ENCODE data around the gene GBE1. TPM values are rescaled to one million over a fixed set of nuclear protein-coding genes. Genes with fewer than 3 reads are reported as not detected.

The GBE1 gene
- total RNA-seq, 1 donor from 2014 or later: 39.2 TPM

DNA sequence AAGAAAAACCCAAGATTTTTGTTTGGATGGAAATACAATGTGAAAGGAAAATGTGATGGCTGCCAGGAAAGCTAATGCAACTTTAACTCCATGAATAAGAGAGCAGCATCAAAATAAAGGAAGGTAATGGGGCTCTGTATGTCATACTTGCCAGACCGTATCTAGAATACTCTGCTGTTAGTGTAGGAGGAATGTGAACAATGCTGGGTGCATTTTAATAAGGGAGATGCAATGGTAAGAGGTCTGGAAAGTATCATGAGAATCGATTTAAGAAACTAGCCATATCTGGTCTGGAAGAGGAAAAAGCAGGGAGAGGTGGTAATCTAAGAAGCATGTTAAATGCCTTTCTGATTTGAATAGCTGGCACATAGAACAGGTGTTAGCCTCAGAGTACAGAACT, 239.6 kb downstream of the GBE1 start:
- no peak overlapping the region for H3K4me3 Mint-ChIP-seq (ENCODE audit: unreplicated experiment)
- H3K27ac Mint-ChIP-seq (ENCODE audit: unreplicated experiment): no peak overlapping the region
- no peaks in the 10 kb centered on the region for H3K4me1 Mint-ChIP-seq (ENCODE audit: unreplicated experiment)
- peaks cover 7% of the 10 kb centered on the region for H3K9me3 Mint-ChIP-seq (ENCODE audit: unreplicated experiment)
- peaks cover 12% of the 10 kb centered on the region for H3K36me3 Mint-ChIP-seq (ENCODE audit: unreplicated experiment)
- TF ChIP-seq CTCF (IDR thresholded peaks at IDR 0.05): no peak
- no peaks in the 10 kb centered on the region for H3K27me3 Mint-ChIP-seq (ENCODE audit: unreplicated experiment)
- no peak for DNase-seq (ENCODE audit: extremely low spot score, unreplicated experiment)

- H3K9me3 Mint-ChIP-seq (ENCODE audit: unreplicated experiment): no peaks in the 10 kb centered on the region
- no peak for DNase-seq (ENCODE audit: extremely low spot score, unreplicated experiment)
- TF ChIP-seq CTCF (IDR thresholded peaks at IDR 0.05): no peak
- H3K4me3 Mint-ChIP-seq (ENCODE audit: unreplicated experiment): no peak overlapping the region
- no peaks in the 10 kb centered on the region for H3K4me1 Mint-ChIP-seq (ENCODE audit: unreplicated experiment)
- H3K27ac Mint-ChIP-seq (ENCODE audit: unreplicated experiment): no peak overlapping the region
- H3K36me3 Mint-ChIP-seq (ENCODE audit: unreplicated experiment): peaks cover 4% of the 10 kb centered on the region
- H3K27me3 Mint-ChIP-seq (ENCODE audit: unreplicated experiment): no peaks in the 10 kb centered on the region
These were observed 242.5 kb downstream of the GBE1 start for GRCh38 chr3:81518945-81519344.

DNA sequence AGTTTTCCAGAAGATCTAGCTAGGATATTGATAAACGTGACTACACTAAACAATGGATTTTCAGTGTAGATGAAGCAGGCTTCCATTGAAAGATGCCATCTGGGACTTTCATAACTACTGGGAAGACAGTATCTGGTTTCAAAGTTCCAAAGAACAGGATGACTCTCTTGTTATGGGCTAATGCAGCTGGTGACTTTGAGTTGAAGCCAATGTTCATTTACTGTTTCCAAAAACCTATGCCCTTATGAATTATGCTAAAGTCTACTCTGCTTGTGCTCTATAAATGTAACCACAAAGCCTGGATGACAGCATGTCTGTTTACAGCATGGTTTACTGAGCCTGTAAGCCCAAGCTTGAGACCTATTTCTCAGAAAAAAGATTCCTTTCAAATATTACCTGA, 245.4 kb downstream of the GBE1 start:
- H3K4me3 Mint-ChIP-seq (ENCODE audit: unreplicated experiment): no peak overlapping the region
- no peak overlapping the region for H3K27ac Mint-ChIP-seq (ENCODE audit: unreplicated experiment)
- H3K27me3 Mint-ChIP-seq (ENCODE audit: unreplicated experiment): no peaks in the 10 kb centered on the region
- H3K9me3 Mint-ChIP-seq (ENCODE audit: unreplicated experiment): no peaks in the 10 kb centered on the region
- peaks cover 5% of the 10 kb centered on the region for H3K36me3 Mint-ChIP-seq (ENCODE audit: unreplicated experiment)
- TF ChIP-seq CTCF (IDR thresholded peaks at IDR 0.05): no peak
- no peaks in the 10 kb centered on the region for H3K4me1 Mint-ChIP-seq (ENCODE audit: unreplicated experiment)
- DNase-seq (ENCODE audit: extremely low spot score, unreplicated experiment): no peak

GRCh38 chr3:81513591-81513990, 247.9 kb downstream of the GBE1 start:
- Mint-ChIP-seq H3K4me3 (ENCODE audit: unreplicated experiment) (no peak overlapping the region), H3K27me3 (ENCODE audit: unreplicated experiment) (no peaks in the 10 kb centered on the region), H3K27ac (ENCODE audit: unreplicated experiment) (no peak overlapping the region)

GRCh38 chr3:81503026-81503425, 258.4 kb downstream of the GBE1 start:
- TF ChIP-seq CTCF (IDR thresholded peaks at IDR 0.05): no peak
- Mint-ChIP-seq H3K4me3 (ENCODE audit: unreplicated experiment) (no peak overlapping the region), H3K36me3 (ENCODE audit: unreplicated experiment) (peaks cover 16% of the 10 kb centered on the region), H3K9me3 (ENCODE audit: unreplicated experiment) (peaks cover 9% of the 10 kb centered on the region), H3K4me1 (ENCODE audit: unreplicated experiment) (peaks cover 9% of the 10 kb centered on the region), H3K27me3 (ENCODE audit: unreplicated experiment) (no peaks in the 10 kb centered on the region), H3K27ac (ENCODE audit: unreplicated experiment) (no peak overlapping the region)
- DNase-seq (ENCODE audit: extremely low spot score, unreplicated experiment): no peak

More at GRCh38 chr3:81513591-81513990, 247.9 kb downstream of the GBE1 start:
- Mint-ChIP-seq H3K4me1 (ENCODE audit: unreplicated experiment) (no peaks in the 10 kb centered on the region), H3K9me3 (ENCODE audit: unreplicated experiment) (no peaks in the 10 kb centered on the region), H3K36me3 (ENCODE audit: unreplicated experiment) (peaks cover 6% of the 10 kb centered on the region)
- TF ChIP-seq CTCF (IDR thresholded peaks at IDR 0.05): no peak
- no peak for DNase-seq (ENCODE audit: extremely low spot score, unreplicated experiment)
